WTC11 (cell line): ENCODE results near the gene TMPRSS12. TPM values are rescaled to one million over a fixed set of nuclear protein-coding genes. Genes with fewer than 3 reads are reported as not detected.

Experiments
- ATAC-seq: fragments of 200-7000 bp; cut with Tn5 transposase; 2 replicates; pipeline ENCODE4 v1.10.0; 2021; ENCODE audit warnings: mild to moderate bottlenecking, moderate library complexity
- CTCF ChIA-PET: fragments of 300-600 bp; sonication (Branson Sonifier 250); formaldehyde crosslinking; loops from one replicate; lab custom pipeline; 2021; ENCODE audit warnings: antibody characterized with exemption; lab: Charles Lee
- POLR2A ChIA-PET: fragments of 350-600 bp; sonication (Branson Sonifier 250); formaldehyde crosslinking; loops from one replicate; lab custom pipeline; 2021; ENCODE audit warnings: antibody characterized with exemption; lab: Charles Lee
- DNase-seq: peaks from one replicate; pipeline ENCODE4 v3.0.0; 2021; ENCODE audit warnings: low spot score
- H3K27ac Mint-ChIP-seq: 2 replicates; pipeline ENCODE4 v1.8.0; 2021; ENCODE audit warnings: mixed read lengths
- H3K27me3 Mint-ChIP-seq: 2 replicates; pipeline ENCODE4 v1.8.0; 2021; ENCODE audit warnings: low read depth, mild to moderate bottlenecking, moderate library complexity, mixed read lengths
- H3K36me3 Mint-ChIP-seq: 2 replicates; pipeline ENCODE4 v1.8.0; 2021; ENCODE audit warnings: mixed read lengths
- H3K4me1 Mint-ChIP-seq: 2 replicates; pipeline ENCODE4 v1.8.0; 2022; ENCODE audit warnings: mixed read lengths
- H3K4me3 Mint-ChIP-seq: 2 replicates; pipeline ENCODE4 v1.8.0; 2021; ENCODE audit warnings: mild to moderate bottlenecking, moderate library complexity, mixed read lengths
- H3K9me3 Mint-ChIP-seq: 2 replicates; pipeline ENCODE4 v1.8.0; 2021; ENCODE audit warnings: mixed read lengths
- AFF4 ChIP-seq: sonication (generic); formaldehyde crosslinking; IDR thresholded peaks from 2 replicates; pipeline ENCODE4 v1.8.1; 2023; ENCODE audit warnings: mild to moderate bottlenecking, missing genetic modification reagents, borderline replicate concordance
- AR ChIP-seq: fragments of 250-450 bp; sonication (Bioruptor Pico); IDR thresholded peaks from 2 replicates; pipeline ENCODE4 v1.9.0; 2021; ENCODE audit warnings: mild to moderate bottlenecking
- CREM ChIP-seq: sonication (generic); formaldehyde crosslinking; IDR thresholded peaks from 2 replicates; pipeline ENCODE4 v1.8.1; 2022; ENCODE audit warnings: mild to moderate bottlenecking, missing genetic modification reagents, moderate library complexity
- ETV6 ChIP-seq: sonication (generic); formaldehyde crosslinking; IDR thresholded peaks from 2 replicates; pipeline ENCODE4 v1.8.1; 2022; ENCODE audit warnings: mild to moderate bottlenecking, missing genetic modification reagents
- GTF2I ChIP-seq: fragments of 250-450 bp; sonication (Bioruptor Pico); conservative IDR thresholded peaks from 2 replicates; pipeline ENCODE4 v1.4.0; 2021; ENCODE audit warnings: mild to moderate bottlenecking
- HMGA2 ChIP-seq: fragments of 250-450 bp; sonication (Bioruptor Pico); IDR thresholded peaks from 2 replicates; pipeline ENCODE4 v1.4.0; 2021; ENCODE audit warnings: mild to moderate bottlenecking, moderate library complexity
- HMGXB4 ChIP-seq: sonication (generic); formaldehyde crosslinking; IDR thresholded peaks from 2 replicates; pipeline ENCODE4 v1.8.1; 2023; ENCODE audit warnings: mild to moderate bottlenecking, moderate library complexity, missing genetic modification reagents
- IRF1 ChIP-seq: sonication (generic); formaldehyde crosslinking; IDR thresholded peaks from 2 replicates; pipeline ENCODE4 v1.8.0; 2023; ENCODE audit warnings: missing genetic modification reagents
- JAZF1 ChIP-seq: fragments of 250-450 bp; sonication (Bioruptor Pico); IDR thresholded peaks from 2 replicates; pipeline ENCODE4 v1.9.0; 2021; ENCODE audit warnings: moderate library complexity, mild to moderate bottlenecking, inconsistent platforms
- JUN ChIP-seq: sonication (generic); formaldehyde crosslinking; IDR thresholded peaks from 2 replicates; pipeline ENCODE4 v1.8.0; 2023; ENCODE audit warnings: mild to moderate bottlenecking, missing genetic modification reagents
- KAT7 ChIP-seq: sonication (generic); formaldehyde crosslinking; IDR thresholded peaks from 2 replicates; pipeline ENCODE4 v1.8.1; 2023; ENCODE audit warnings: missing genetic modification reagents, mild to moderate bottlenecking, borderline replicate concordance
- NR1H2 ChIP-seq: sonication (generic); formaldehyde crosslinking; IDR thresholded peaks from 2 replicates; pipeline ENCODE4 v1.9.0; 2021; ENCODE audit warnings: mild to moderate bottlenecking, moderate library complexity, missing genetic modification reagents
- NR2C2 ChIP-seq: sonication (generic); formaldehyde crosslinking; IDR thresholded peaks from 2 replicates; pipeline ENCODE4 v1.8.0; 2022; ENCODE audit warnings: mild to moderate bottlenecking, missing genetic modification reagents
- OVOL2 ChIP-seq: fragments of 250-450 bp; sonication (Bioruptor Pico); IDR thresholded peaks from 2 replicates; pipeline ENCODE4 v1.9.0; 2021; ENCODE audit warnings: mild to moderate bottlenecking, borderline replicate concordance
- PRRX2 ChIP-seq: fragments of 250-450 bp; sonication (Bioruptor Pico); IDR thresholded peaks from 2 replicates; pipeline ENCODE4 v1.8.0; 2021; ENCODE audit warnings: mild to moderate bottlenecking
- SP1 ChIP-seq: sonication (generic); formaldehyde crosslinking; conservative IDR thresholded peaks from 2 replicates; pipeline ENCODE4 v1.8.1; 2022; ENCODE audit warnings: missing genetic modification reagents
- TEAD4 ChIP-seq: sonication (generic); formaldehyde crosslinking; IDR thresholded peaks from 2 replicates; pipeline ENCODE4 v1.8.0; 2022; ENCODE audit warnings: mild to moderate bottlenecking, missing genetic modification reagents
- USF1 ChIP-seq: sonication (generic); formaldehyde crosslinking; IDR thresholded peaks from 2 replicates; pipeline ENCODE4 v1.8.0; 2022; ENCODE audit warnings: mild to moderate bottlenecking, missing genetic modification reagents
- ZBTB21 ChIP-seq: sonication (generic); formaldehyde crosslinking; IDR thresholded peaks from 2 replicates; pipeline ENCODE4 v1.8.1; 2023; ENCODE audit warnings: mild to moderate bottlenecking, missing genetic modification reagents, borderline replicate concordance
- ZNF263 ChIP-seq: sonication (generic); formaldehyde crosslinking; IDR thresholded peaks from 2 replicates; pipeline ENCODE4 v1.8.1; 2022; ENCODE audit warnings: low read depth, mild to moderate bottlenecking, moderate library complexity, missing genetic modification reagents
- ZNF317 ChIP-seq: sonication (generic); formaldehyde crosslinking; IDR thresholded peaks from 2 replicates; pipeline ENCODE4 v1.8.1; 2023; ENCODE audit warnings: low read depth, mild to moderate bottlenecking, moderate library complexity, missing genetic modification reagents, borderline replicate concordance
- ZNF416 ChIP-seq: fragments of 250-450 bp; sonication (Bioruptor Pico); IDR thresholded peaks from 2 replicates; pipeline ENCODE4 v1.9.0; 2021; ENCODE audit warnings: mild to moderate bottlenecking, inconsistent platforms
- ZNF671 ChIP-seq: fragments of 250-450 bp; sonication (Bioruptor Pico); IDR thresholded peaks from 2 replicates; pipeline ENCODE4 v1.8.0; 2021; ENCODE audit warnings: mild to moderate bottlenecking
- total RNA-seq: library from RNA; stranded (reverse); gene quantifications from 3 replicates; pipeline ENCODE4 v1.2.3, GENCODE V29; 2021

The TMPRSS12 gene
- total RNA-seq, 1 experiment from 2014 or later: not detected

- DNase-seq (no peak), ATAC-seq (no peak)
- H3K9me3 Mint-ChIP-seq: peaks cover 22% of the 10 kb centered on the region
- H3K4me3 Mint-ChIP-seq: no peak overlapping the region
- peaks cover 13% of the 10 kb centered on the region for H3K36me3 Mint-ChIP-seq
- TF ChIP-seq CREM: no peak
- TF ChIP-seq AR (CRISPR knock-in tag): no peak
- TF ChIP-seq AFF4 (CRISPR knock-in tag): no peak
- TF ChIP-seq JAZF1 (CRISPR knock-in tag): no peak
- peaks cover 9% of the 10 kb centered on the region for H3K27me3 Mint-ChIP-seq
- peaks cover 4% of the 10 kb centered on the region for H3K4me1 Mint-ChIP-seq
- ChIA-PET POLR2A (no interaction called here), CTCF (no interaction called here)
- no peak overlapping the region for H3K27ac Mint-ChIP-seq
Measured at GRCh38 chr12:50845021-50845647, 2.4 kb downstream of the TMPRSS12 start.

- no peaks in the 10 kb centered on the region for H3K4me1 Mint-ChIP-seq
- DNase-seq: no peak
- no peak for TF ChIP-seq NR1H2 (CRISPR knock-in tag)
- no peak for TF ChIP-seq JUN (CRISPR knock-in tag)
- TF ChIP-seq ETV6 (CRISPR knock-in tag): no peak
- no peak for TF ChIP-seq ZNF671 (CRISPR knock-in tag)
- TF ChIP-seq KAT7 (CRISPR knock-in tag): no peak
- no peak for TF ChIP-seq ZBTB21
- no peak for TF ChIP-seq HMGXB4
- no peak for TF ChIP-seq PRRX2 (CRISPR knock-in tag)
- no peak for TF ChIP-seq ZNF317
- TF ChIP-seq IRF1 (CRISPR knock-in tag): no peak
- TF ChIP-seq GTF2I (CRISPR knock-in tag): no peak
- no peak for TF ChIP-seq SP1
- TF ChIP-seq OVOL2: no peak
- TF ChIP-seq AFF4 (CRISPR knock-in tag): no peak
- no peak for TF ChIP-seq ZNF263 (CRISPR knock-in tag)
- no peak for TF ChIP-seq TEAD4 (CRISPR knock-in tag)
- no peak for TF ChIP-seq USF1
- no peak for TF ChIP-seq ZNF416
- no peak for TF ChIP-seq NR2C2 (CRISPR knock-in tag)
- TF ChIP-seq HMGA2 (CRISPR knock-in tag): no peak
- TF ChIP-seq, all 79 proteins: peak for 0
- ChIA-PET POLR2A (no interaction called here), CTCF (no interaction called here)
- Mint-ChIP-seq H3K36me3 (no peaks in the 10 kb centered on the region), H3K9me3 (no peaks in the 10 kb centered on the region), H3K4me3 (no peak overlapping the region), H3K27me3 (no peaks in the 10 kb centered on the region), H3K27ac (no peak overlapping the region)
- no peak for ATAC-seq
Measured at GRCh38 chr12:50848963-50849362, 6.2 kb downstream of the TMPRSS12 start.
